ENCODE results near the gene MAPKAPK2.

DNA sequence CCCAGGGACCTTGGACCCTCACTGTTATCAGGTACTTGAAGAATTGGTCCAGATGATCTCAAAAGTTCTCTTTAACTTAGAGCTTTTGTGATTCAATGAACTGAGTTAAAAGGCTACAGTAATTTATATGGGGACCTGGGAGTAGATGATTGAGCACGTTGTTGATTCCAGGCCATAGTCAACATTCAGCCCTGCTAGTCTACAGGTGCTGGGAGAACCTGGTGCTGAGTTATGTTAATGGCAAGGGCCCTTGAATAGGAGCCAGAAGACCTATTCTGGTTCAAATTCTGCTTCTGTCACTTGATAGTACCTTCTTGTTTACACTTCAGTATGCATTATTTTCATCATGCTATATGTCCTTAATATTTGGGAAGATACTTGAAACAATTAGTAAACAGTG is 38.2 kb upstream of the MAPKAPK2 start:
- TF ChIP-seq, protein P1, sequence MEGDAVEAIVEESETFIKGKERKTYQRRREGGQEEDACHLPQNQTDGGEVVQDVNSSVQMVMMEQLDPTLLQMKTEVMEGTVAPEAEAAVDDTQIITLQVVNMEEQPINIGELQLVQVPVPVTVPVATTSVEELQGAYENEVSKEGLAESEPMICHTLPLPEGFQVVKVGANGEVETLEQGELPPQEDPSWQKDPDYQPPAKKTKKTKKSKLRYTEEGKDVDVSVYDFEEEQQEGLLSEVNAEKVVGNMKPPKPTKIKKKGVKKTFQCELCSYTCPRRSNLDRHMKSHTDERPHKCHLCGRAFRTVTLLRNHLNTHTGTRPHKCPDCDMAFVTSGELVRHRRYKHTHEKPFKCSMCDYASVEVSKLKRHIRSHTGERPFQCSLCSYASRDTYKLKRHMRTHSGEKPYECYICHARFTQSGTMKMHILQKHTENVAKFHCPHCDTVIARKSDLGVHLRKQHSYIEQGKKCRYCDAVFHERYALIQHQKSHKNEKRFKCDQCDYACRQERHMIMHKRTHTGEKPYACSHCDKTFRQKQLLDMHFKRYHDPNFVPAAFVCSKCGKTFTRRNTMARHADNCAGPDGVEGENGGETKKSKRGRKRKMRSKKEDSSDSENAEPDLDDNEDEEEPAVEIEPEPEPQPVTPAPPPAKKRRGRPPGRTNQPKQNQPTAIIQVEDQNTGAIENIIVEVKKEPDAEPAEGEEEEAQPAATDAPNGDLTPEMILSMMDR (IDR thresholded peaks at IDR 0.05) = no peak
- TF ChIP-seq POLR2AphosphoS5 (IDR thresholded peaks at IDR 0.05; ENCODE audit: insufficient read depth in 1 of 2, low read depth in 1 of 2) (no peak), POLR2A (IDR thresholded peaks at IDR 0.05) (no peak)
